Gastrocnemius medialis (tissue), 4 donors: ENCODE data around the gene CHST3.

Source experiments
- POLR2A ChIP-seq, 2 donors: fragments of 450-650 bp; IDR thresholded peaks; one replicate each; pipeline ENCODE4 v1.6.1; 2017; ENCODE audit warnings: antibody characterized with exemption in 2 of 2, mild to moderate bottlenecking in 2 of 2, moderate library complexity in 2 of 2
- TF ChIP-seq, protein P1 (sequence below), 5 experiments: fragments of 450-650 bp in 3 of 5; fragments of 200-600 bp in 2 of 5; sonication (generic) in 2 of 5; IDR thresholded peaks in 4 of 5; conservative IDR thresholded peaks in 1 of 5; 1 replicate in 4 of 5; 2 replicates in 1 of 5; pipeline ENCODE4 v1.5.1; 2016 to 2019; ENCODE audit warnings: antibody characterized with exemption in 5 of 5, mild to moderate bottlenecking in 3 of 5, moderate library complexity in 3 of 5

DNA sequence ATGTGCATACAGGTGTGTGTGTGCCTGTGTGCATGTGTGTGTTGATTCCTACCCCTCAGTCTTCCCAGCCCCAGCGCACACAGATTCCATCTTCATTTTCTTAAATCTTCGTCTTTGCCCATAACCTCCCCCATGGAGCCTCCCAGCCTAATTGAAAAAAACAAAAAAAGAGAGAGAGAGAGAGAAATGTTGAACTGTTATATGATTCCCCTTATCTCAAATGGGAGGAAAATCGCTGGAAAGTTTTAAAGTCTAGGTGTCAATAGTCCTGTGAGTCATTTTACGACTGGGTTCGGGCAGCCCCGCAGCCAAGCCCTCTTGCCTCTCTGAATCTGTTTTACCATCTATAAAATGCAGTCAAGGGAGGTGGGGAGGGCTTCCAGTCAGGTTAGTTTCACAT is 63.3 kb downstream of the CHST3 start:
- TF ChIP-seq POLR2A (IDR thresholded peaks at IDR 0.05) = no peak
- TF ChIP-seq, protein P1, sequence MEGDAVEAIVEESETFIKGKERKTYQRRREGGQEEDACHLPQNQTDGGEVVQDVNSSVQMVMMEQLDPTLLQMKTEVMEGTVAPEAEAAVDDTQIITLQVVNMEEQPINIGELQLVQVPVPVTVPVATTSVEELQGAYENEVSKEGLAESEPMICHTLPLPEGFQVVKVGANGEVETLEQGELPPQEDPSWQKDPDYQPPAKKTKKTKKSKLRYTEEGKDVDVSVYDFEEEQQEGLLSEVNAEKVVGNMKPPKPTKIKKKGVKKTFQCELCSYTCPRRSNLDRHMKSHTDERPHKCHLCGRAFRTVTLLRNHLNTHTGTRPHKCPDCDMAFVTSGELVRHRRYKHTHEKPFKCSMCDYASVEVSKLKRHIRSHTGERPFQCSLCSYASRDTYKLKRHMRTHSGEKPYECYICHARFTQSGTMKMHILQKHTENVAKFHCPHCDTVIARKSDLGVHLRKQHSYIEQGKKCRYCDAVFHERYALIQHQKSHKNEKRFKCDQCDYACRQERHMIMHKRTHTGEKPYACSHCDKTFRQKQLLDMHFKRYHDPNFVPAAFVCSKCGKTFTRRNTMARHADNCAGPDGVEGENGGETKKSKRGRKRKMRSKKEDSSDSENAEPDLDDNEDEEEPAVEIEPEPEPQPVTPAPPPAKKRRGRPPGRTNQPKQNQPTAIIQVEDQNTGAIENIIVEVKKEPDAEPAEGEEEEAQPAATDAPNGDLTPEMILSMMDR (IDR thresholded peaks at IDR 0.05 in 4 of 5, conservative IDR thresholded peaks at IDR 0.05 in 1 of 5) = no peak
